Forelimb muscle (tissue), 1 donor: Measurements from ENCODE around the gene KRTAP15-1. TPM values are rescaled to one million over a fixed set of nuclear protein-coding genes. Genes with fewer than 3 reads are reported as not detected.

Source experiments
- DNase-seq: peaks from one replicate; pipeline ENCODE4 v3.0.0-alpha.2; 2013; ENCODE audit warnings: low read depth
- polyA plus RNA-seq: library from polyadenylated mRNA; unstranded; fragments of 120-200 nt; gene quantifications from one replicate; pipeline ENCODE4 v1.2.1, GENCODE V29; 2013; ENCODE audit not compliant: insufficient read length

KRTAP15-1 gene, protein sequence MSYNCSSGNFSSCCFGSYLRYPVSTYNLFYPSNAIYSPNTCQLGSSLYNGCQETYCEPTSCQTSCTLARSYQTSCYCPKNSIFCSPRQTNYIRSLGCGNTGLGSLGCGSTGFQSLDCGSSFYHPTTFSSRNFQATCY
- polyA plus RNA-seq: not detected

DNA sequence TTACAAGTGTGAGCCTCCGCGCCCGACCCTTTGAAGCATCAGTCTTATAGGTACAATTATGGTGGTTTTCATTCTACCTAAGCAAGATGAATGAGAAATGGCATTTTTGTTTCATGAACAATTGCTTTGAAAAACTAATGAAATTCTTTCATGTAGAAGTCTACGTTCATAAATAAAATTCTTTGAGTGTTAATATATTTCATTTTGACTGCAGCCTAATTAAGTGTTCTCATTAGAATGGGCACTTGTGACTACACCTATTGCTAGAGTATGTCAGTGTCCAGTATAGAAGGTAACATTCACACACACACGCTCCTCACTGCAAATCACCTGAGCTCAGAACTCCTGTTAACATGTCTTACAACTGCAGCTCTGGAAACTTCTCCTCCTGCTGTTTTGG, at the start of gene KRTAP15-1:
Gene KRTAP15-1 (plus strand): TSS at position 301 of the 400 bp plus-strand sequence. CDS start 53 bp downstream, at position 354.
- no peak for DNase-seq

DNA sequence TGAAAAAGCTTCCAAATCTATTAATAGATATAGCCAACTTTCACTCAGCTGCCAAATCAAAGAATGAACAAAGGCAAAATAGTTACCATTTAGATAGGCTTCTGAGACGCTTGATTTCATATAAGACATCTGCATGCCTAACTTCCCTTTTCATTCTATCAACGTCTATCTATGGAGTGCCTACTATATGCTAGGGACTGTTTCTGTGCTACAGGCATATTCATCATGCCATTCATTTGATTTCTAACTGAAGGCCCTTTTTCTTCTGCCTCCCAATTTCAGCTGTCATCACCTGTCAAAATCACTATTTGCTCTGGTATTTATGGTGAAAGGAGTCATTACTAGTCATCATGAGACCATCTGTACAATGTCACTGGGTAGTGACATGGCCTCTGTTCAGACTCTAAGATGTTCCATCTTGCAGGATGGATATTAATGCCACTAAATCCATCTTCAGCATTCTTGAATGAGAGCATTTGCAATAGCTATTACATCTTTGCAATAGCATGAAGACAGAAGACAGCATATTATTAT, 48.5 kb upstream of the KRTAP15-1 start:
- no peak for DNase-seq

DNA sequence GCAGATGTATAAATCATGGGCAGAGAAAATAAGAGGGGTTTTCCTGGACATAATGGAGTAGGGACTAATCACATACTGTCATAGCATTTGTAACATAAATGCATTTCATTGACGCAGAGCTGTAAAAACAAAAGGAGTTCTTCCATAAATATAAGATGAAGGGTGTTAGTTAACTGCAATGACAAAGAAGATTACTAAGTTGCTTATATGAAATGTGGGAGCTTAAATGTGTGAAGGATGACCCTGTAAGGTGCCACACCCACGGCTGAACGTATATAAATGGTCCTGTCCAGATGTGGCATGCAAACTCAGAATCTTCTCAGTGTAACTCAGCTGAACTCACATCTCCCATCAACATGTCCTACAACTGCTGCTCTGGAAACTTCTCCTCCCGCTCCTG, 44.3 kb upstream of the KRTAP15-1 start, which contains the start of gene KRTAP13-1:
Gene KRTAP13-1 (plus strand): TSS at position 301 of the 400 bp plus-strand sequence. CDS start 56 bp downstream, at position 357.
- DNase-seq: no peak

DNA sequence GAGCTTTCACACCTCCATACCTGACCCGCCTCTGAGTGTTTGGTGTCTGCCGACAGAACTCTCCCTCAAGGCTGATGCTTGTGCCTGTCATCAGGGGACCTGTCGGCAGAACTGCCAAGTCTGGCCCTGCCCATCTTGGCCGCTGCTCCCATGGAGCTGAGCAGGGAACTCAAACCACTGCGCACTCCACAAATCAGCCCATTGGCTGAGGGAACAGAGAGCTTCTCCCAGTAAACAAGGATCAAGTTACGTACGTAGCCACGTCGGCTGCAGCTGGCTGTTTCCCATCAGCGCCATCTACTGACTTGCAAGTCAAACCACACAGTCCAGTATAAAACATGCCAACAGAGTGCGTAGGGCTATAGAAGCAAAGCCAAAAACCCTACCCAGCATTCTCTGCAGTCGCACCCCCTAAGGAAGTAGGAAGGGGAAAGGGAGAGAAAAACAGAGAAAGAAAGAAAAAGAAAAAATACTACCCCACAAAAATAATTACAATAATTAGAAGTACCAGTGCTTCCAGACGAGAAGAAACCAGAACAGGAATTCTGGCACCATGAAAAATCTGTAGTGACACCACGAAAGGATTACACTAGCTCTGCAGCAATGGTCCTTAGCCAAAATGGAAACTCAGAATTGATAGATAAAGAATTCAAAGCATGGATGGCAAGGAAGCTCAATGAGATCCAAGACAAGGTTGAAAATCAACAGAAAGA, 31.1 kb upstream of the KRTAP15-1 start:
- no peak for DNase-seq

DNA sequence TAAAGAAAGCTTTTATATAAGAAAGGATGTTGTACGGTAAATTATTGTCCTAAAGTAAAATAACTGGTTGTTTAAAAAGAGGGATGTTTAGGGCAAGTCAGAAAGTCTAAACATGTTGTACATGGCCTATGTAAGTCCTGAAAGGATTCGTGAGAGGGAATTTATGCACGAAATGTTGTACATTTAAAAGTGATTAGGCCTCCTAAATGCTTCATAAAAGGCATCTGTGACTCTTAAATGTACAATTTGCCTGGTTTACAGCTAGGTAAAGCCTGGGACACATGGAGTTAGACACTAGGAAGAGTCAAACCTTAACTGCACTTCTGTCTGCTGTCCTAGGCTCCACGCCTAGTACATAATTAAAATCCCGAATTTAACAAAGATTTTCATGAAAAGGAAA, 24.1 kb upstream of the KRTAP15-1 start:
- no peak for DNase-seq

DNA sequence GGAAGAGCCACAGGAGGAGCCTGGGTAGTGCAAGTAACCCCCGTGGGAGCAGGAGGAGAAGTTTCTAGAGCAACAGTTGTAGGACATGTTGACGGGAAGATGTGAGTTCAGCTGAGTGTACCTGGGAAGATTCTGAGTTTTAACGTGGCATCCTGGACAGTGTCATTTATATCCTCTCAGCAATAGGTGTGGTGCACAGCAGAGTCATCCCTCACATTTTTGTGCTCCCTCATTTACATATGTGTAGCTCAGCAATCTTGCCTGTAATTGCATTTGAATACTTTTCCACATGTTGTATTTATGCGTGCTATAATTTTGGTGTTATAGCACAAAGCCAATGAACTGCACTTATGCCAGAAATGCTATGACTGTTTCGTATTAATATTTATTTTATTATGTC, 14.2 kb upstream of the KRTAP15-1 start, which contains the start of gene KRTAP13-3:
Gene KRTAP13-3 (minus strand): TSS at position 101 of the 400 bp plus-strand sequence. CDS start 14 bp downstream, at position 87.
- no peak for DNase-seq

DNA sequence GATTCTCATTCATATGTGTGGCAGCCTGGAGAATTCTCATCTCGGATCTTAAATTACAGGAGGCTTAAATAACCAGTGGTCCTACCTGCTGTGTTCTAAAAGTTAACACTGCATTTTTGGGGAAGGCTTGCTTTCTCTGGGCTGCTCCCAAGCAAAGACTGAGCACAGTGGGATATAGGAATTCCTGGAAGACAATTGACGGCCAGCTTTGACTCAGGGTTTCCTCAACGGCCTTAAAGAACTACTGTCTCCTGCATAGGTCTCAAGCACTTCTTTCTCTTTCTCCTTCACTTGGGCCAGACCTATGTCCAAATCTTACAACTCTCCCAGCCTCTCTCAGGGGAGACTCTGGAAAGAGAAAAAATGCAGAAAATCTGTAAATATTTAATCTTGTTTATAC, 13.3 kb upstream of the KRTAP15-1 start:
- no peak for DNase-seq

DNA sequence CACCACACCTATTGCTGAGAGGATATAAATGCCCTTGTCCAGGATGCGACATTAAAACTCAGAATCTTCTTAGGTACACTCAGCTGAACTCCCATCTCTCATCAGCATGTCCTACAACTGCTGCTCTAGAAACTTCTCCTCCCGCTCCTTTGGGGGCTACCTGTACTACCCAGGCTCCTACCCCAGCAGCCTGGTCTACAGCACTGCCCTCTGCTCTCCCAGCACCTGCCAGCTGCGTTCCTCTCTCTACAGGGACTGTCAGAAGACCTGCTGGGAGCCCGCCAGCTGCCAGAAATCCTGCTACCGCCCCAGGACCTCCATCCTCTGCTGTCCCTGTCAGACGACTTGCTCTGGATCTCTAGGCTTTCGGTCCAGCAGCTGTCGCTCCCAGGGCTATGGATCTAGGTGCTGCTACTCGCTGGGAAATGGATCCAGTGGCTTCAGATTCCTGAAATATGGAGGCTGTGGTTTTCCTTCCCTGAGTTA, 9.9 kb upstream of the KRTAP15-1 start, which contains the start of gene KRTAP13-4:
Gene KRTAP13-4 (plus strand): TSS at position 51 of the 486 bp plus-strand sequence. CDS start 56 bp downstream, at position 107.
- no peak for DNase-seq

DNA sequence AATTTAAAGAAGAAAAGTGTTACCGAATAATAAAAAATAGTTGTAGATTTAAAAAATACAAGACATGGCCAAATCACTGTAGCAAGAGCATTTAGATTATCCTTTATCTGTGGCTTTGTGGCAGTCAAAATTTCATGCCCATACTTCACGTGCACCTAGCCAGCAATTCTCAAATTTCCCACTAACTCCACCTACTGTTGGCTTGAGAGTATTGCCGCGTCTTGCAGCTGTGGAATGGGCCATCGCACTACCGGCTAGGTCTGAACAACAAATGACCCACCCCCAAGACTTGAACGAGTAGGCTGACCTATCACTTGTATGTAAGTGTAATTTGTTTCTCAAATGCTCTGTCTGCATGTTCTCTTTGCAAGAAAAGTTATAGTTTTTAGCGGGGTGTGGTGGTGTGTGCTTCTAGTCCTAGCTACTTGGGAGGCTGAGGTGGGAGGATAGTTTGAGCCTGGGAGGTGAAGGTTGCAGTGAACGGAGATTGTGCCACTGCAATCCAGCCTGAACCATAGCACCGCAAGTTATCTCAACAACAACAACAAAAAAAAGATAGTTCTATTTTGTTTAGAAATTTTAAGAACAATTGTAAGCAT, 5.9 kb upstream of the KRTAP15-1 start:
- no peak for DNase-seq

DNA sequence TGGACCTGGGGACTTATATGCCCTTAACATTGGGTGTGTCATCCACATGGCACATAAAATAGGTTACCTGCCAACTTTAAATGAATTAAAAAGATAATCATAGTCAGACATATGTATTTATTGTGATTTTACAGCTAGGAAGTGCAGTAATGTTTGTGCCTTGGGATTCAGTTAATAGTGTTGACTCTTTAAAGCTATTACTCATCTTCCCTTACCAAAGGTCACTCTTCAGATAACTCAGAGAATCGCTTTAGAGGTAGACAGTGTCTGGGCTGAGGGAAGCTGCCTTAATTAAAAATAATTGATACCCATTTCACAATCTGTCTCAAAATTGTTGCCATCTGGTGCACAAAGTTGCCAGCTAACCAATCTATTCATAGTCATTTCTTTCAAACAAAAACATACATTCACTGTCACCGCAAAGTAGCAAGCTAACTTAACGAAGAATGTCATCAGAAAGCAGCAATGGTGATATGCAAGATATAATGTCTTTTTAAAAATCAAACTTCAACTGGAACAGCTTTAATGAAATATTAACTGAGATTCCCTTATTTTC, 3.0 kb upstream of the KRTAP15-1 start:
- no peak for DNase-seq

DNA sequence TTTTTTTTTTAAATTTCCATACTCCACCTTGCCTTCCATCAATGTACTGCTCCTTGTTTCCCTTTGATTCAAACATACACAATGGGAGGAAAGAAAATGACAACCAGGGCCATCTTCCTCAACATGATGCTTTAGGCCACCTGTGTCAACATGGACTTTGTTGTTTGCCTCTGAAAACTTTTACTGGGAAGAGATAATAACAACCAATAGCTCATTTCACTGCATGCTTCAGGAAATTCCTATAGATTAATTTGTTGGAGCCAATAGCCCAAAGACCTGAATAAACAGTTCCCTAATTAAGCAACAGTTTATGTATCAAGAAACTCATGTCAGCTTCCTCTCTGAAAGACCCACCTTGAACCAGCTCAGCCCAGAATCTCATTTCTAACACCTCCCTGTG, 3.2 kb downstream of the KRTAP15-1 start:
- DNase-seq: no peak

DNA sequence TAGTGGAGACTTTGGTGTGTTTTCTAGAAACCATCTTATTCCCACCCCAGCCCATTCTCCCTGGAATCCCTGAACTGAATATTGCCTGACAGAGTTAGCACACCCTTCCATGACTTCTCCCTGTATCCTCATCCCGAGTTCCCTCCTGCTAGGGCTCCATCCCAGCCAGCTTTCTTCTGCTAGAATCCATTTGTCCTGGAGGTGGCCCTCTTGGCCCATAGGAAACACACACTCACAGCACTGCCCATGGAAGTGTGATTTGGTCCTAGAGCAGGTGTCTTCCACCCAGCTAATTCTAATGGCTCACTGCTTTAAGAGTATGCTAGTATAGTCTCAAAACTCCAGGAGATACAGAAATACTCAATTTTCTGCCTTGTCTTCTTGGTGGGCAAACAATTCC, 4.1 kb downstream of the KRTAP15-1 start:
- DNase-seq: no peak

DNA sequence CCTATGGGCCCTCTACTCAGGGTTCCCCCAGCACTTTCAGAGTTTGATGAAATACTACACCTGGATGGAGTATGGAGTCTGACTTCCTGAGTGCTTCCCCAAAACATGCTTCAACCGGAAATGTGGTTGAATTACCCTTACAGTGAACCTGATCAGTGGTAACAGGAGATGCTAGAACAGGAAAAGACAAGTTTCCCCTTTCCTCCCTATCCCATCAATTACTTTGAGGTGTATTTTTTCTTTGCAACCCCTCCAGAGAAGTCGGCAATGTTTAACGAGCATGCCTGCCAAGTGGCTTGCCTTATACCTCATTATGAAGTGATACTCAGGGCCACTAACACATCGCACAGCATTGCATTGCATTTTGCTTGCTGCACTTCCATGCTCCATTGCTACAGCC, 7.0 kb downstream of the KRTAP15-1 start:
- no peak for DNase-seq

DNA sequence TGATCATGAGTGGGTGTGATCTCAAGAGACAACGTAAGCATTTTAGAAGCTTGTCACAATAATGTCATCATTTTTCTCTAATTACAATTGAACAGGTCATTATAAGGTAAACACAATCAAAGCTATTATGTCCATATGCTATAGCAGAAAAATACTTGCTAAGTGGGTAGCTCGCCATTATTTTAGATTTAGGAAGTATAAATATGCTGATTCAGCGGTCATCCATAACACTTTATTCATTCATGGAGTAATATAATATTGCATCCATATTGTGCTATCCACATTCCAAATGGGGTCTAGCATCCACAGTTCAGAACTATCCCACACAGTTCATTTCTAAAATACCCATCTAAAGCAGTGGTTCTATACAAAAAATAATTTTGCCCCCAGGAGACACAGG, 8.4 kb downstream of the KRTAP15-1 start:
- no peak for DNase-seq

DNA sequence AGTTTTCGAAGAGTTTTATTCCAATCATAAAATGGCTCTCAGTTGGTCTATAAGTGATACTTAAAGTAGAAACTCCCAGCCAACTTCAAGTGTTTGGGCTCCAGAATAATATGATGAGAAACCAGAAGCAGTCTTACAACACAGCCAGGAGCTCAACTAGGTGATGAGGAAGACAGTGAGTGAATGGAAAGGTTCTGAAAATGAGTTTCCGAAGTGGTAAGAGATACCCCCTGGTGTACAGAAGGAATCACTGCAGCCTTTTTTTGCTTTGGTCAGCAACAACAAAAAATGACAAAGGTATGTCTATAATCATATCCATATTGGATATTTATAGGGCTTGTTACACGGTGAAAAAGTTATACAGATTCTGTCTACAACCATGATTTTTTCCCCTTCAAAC, 23.6 kb downstream of the KRTAP15-1 start:
- no peak for DNase-seq

DNA sequence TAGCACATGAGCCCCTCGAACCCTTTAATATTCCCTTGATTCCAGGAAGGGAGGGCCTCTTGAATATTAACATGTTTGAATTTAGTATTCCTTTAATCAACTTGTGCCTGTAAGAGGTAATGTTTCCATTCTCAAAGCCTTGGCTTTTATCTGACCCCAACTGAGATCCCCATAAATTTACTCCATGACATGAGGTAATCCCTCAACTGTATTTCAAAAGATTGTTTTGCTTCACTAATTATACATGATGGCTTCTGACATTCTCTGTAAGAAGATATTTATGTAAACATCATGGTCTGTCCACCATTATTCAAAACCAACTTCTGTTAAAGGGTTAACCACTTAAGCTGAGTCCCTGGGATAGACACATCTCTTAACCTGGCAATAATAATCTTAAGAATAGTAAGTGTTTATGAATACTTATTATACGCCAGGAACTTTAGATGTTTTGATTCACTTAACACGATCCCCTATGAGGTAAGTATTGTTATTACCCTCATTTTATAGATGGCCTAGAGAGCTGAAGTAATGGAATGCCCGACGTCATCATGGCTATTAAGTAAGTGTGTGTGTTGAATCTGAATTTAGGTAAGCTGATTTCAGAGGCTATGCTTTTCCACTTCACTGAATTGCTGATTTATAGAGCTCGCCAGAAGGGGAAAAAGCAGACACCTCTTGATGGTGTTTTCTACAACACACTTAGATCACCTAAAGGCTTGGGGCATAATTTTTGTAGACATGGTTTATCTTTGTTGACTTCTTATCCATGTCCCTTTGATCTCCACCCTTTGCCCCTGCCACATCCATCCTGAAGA, 29.0 kb downstream of the KRTAP15-1 start:
- no peak for DNase-seq

DNA sequence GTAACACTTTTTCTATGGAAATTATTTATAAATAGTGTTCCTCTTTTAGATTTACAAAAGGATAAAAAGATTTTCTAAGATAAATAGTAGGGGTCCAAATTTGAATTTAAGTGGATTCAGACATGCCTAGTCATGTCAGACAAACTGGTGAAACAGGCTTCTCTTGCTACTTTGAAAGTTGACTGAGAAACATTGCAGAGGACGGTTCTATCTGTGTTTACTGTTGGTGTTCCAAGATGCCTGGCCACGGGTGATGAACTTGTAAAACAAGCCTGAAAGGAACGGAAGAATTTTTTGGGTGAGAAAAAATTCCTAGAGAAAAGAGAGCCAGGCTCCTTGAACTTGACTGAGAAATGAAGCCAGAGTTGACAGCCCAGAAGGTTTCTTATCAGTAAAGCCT, 37.9 kb downstream of the KRTAP15-1 start:
- DNase-seq: no peak

DNA sequence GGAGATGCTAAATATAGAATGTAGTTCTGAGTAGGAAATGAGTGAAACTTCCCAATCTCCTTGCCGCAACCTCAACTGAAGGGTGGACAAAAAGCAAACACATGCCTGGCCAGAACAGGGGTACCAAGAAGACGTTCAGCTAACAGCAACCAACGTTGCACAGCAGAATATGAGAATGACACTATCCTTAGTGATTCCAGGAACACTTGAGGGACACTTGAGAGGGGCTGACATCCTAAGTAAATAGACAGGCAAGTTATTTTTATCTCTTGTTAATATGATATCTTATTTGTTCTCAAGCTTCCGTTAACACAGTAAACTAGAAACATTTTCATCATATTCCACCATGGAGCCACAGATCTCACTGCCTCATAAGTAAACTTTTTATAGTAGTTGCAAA, 39.2 kb downstream of the KRTAP15-1 start:
- DNase-seq: no peak

DNA sequence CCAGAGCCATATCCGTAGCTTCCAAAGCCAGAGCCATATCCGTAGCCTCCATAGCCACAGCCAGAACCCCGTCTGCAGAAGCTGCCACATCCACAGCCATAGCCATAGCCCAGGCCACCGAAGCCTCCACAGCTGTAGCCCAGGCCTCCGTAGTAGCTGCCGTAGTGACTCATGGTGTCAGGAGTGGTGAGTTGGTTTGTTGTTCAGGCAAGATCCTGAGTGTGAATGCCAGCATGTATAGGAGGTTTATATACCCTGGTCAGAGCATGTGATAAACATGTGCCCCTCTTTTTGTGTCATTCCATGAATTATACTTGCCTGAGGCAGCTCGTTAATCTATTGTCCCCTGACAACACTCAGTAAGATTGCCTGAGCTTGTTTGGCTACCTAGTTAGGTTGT, 40.1 kb downstream of the KRTAP15-1 start, which contains the start of gene KRTAP19-1:
Gene KRTAP19-1 (minus strand): TSS at position 223 of the 400 bp plus-strand sequence. CDS start 50 bp downstream, at position 173.
- no peak for DNase-seq

DNA sequence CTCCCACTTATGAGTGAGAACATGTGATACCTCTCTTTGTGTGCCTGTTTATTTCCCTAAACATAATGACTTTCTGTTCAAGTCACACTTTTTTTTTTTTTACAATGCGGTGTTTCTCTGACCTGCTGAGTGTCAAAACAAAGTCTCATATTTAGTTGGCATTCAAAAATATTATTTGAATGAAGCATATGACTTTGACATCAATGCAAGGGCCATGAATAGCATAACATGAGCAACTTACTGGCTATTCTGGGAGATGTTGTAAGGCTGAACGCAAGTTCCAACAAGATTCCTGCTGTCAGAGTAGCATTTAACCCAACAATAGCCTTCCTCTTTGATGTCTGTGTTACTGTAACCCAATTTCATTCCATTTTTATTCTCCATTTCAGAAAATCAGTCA, 42.1 kb downstream of the KRTAP15-1 start:
- DNase-seq: no peak

DNA sequence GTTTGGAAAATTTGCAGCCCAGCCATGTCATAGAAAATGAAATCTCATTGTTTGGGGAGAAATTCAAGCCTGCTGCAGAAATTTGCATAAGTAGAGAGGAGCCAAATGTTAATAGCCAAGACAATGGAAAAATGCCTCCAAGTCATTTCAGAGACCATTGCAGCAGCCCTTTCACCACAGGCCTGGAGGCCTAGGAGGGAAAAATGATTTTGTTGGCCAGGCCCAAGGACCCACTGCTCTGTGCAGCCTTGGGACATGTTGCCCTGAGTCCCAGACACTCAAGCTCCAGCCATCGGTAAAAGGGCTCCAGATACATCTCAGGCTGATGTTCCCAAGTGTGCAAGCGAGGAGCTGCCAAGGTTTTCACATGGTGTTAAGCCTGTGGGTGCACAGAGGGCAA, 46.1 kb downstream of the KRTAP15-1 start:
- no peak for DNase-seq
